Hematopoietic multipotent progenitor cell (in vitro differentiated cells): Measurements from ENCODE around the gene ASPG. TPM values are rescaled to one million over a fixed set of nuclear protein-coding genes. Genes with fewer than 3 reads are reported as not detected.
A peak's percentile ranks its signal among the peaks of the same experiment; 100 is the strongest.

Source experiments
- DNase-seq, 3 donors: peaks; one replicate each; pipeline ENCODE4 v3.0.0-alpha.2; 2011 to 2015; ENCODE audit warnings: low read depth in 2 of 3, low spot score in 2 of 3
- total RNA-seq: library from RNA; depleted of rRNA; stranded (reverse); fragments of >200 nt; gene quantifications from one replicate; pipeline ENCODE4 v1.2.3, GENCODE V29; 2012

ASPG gene
- total RNA-seq, 1 donor: under 0.01 TPM

GRCh38 chr14:104092931-104093365, 7.4 kb downstream of the ASPG start:
- no peak for DNase-seq

GRCh38 chr14:104093366-104094055, 8.0 kb downstream of the ASPG start:
- DNase-seq: peak in 1 of 3 donors; percentile 14

GRCh38 chr14:104094056-104094708, 8.7 kb downstream of the ASPG start:
- no peak for DNase-seq

GRCh38 chr14:104094709-104095425, 9.4 kb downstream of the ASPG start:
- DNase-seq: peak; percentile 56 to 71 (median 66)

GRCh38 chr14:104095426-104096310, 10.2 kb downstream of the ASPG start:
- DNase-seq: no peak

- no peak for DNase-seq
Observed at GRCh38 chr14:104096318-104096717, 10.8 kb downstream of the ASPG start.

- no peak for DNase-seq
Observed at GRCh38 chr14:104096751-104097700, 11.5 kb downstream of the ASPG start.

GRCh38 chr14:104098272-104099095, 13.0 kb downstream of the ASPG start:
- no peak for DNase-seq

GRCh38 chr14:104099096-104100041, 13.9 kb downstream of the ASPG start:
- DNase-seq: no peak

- no peak for DNase-seq
Observed at GRCh38 chr14:104100171-104101085, 14.9 kb downstream of the ASPG start.

- DNase-seq: no peak
Observed at GRCh38 chr14:104101086-104101621, 15.7 kb downstream of the ASPG start.

GRCh38 chr14:104101651-104102281, 16.3 kb downstream of the ASPG start:
- no peak for DNase-seq

GRCh38 chr14:104102282-104102914, 16.9 kb downstream of the ASPG start:
- no peak for DNase-seq

GRCh38 chr14:104103061-104103445, 17.6 kb downstream of the ASPG start:
- DNase-seq: no peak

GRCh38 chr14:104103446-104104075, 18.1 kb downstream of the ASPG start:
- no peak for DNase-seq
